CD4-positive, alpha-beta memory T cell (primary cell): ENCODE data around the gene TTC28. TPM values are rescaled to one million over a fixed set of nuclear protein-coding genes. Genes with fewer than 3 reads are reported as not detected.

Experiments
- CTCF ChIA-PET: fragments of 350-600 bp; sonication (Branson Sonifier 250); formaldehyde crosslinking; loops from one replicate; lab custom pipeline; 2021; ENCODE audit warnings: inconsistent platforms; ENCODE audit not compliant: partially characterized antibody; lab: Charles Lee
- POLR2A ChIA-PET: fragments of 350-600 bp; sonication (Branson Sonifier 250); formaldehyde crosslinking; loops from one replicate; lab custom pipeline; 2021; ENCODE audit not compliant: partially characterized antibody; lab: Charles Lee
- DNase-seq, 5 donors: peaks; one replicate each; pipeline versions ENCODE4 v3.0.0 to v3.0.0-alpha.2; 2020 to 2022; ENCODE audit warnings: mixed read lengths in 1 of 5
- H3K27ac ChIP-seq: one replicate; pipeline ENCODE4 v1.7.0; 2013; ENCODE audit warnings: low read depth, low read length
- H3K27me3 ChIP-seq: 2 replicates; pipeline ENCODE4 v1.7.0; 2013; ENCODE audit warnings: mild to moderate bottlenecking, low read length, moderate library complexity; ENCODE audit not compliant: insufficient read depth
- H3K36me3 ChIP-seq: 2 replicates; pipeline ENCODE4 v1.7.0; 2013; ENCODE audit warnings: mild to moderate bottlenecking, low read length, moderate library complexity; ENCODE audit not compliant: insufficient read depth
- H3K4me1 ChIP-seq: 2 replicates; pipeline ENCODE4 v1.7.0; 2013; ENCODE audit warnings: mild to moderate bottlenecking, low read length, moderate library complexity; ENCODE audit not compliant: insufficient read depth
- H3K4me3 ChIP-seq, 2 donors: one replicate each; pipeline ENCODE4 v1.7.0; 2013; ENCODE audit warnings: low read length in 2 of 2, mild to moderate bottlenecking in 1 of 2
- H3K9me3 ChIP-seq, 2 donors: one replicate each; pipeline ENCODE4 v1.7.0; 2013; ENCODE audit warnings: low read length in 2 of 2, control low read depth in 1 of 2; ENCODE audit not compliant: control insufficient read depth in 1 of 2
- H3K27ac Mint-ChIP-seq, 7 donors: one replicate each; pipeline ENCODE4 v1.8.0; 2020 to 2021; ENCODE audit warnings: mixed read lengths in 7 of 7, mild to moderate bottlenecking in 6 of 7, inconsistent platforms in 3 of 7, moderate library complexity in 3 of 7
- H3K27me3 Mint-ChIP-seq, 2 donors: one replicate each; pipeline ENCODE4 v1.8.0; 2020 to 2021; ENCODE audit warnings: mixed read lengths in 2 of 2
- H3K36me3 Mint-ChIP-seq, 2 donors: one replicate each; pipeline ENCODE4 v1.8.0; 2020 to 2021; ENCODE audit warnings: mixed read lengths in 2 of 2, inconsistent platforms in 1 of 2, mild to moderate bottlenecking in 1 of 2
- H3K4me1 Mint-ChIP-seq, 4 donors: one replicate each; pipeline ENCODE4 v1.8.0; 2020 to 2021; ENCODE audit warnings: mixed read lengths in 4 of 4, mild to moderate bottlenecking in 1 of 4
- H3K4me3 Mint-ChIP-seq, 8 donors: one replicate each; pipeline ENCODE4 v1.8.0; 2020 to 2021; ENCODE audit warnings: mixed read lengths in 8 of 8, mild to moderate bottlenecking in 7 of 8, moderate library complexity in 6 of 8, inconsistent platforms in 3 of 8
- H3K9me3 Mint-ChIP-seq, 8 donors: one replicate each; pipeline ENCODE4 v1.8.0; 2020 to 2021; ENCODE audit warnings: mixed read lengths in 8 of 8, mild to moderate bottlenecking in 5 of 8, inconsistent platforms in 3 of 8, moderate library complexity in 1 of 8
- intact Hi-C: fragments of 100-400 bp; cut with micrococcal nuclease; formaldehyde crosslinking; loops from one replicate; pipeline ENCODE4 v1.15.1; 2023
- polyA plus RNA-seq, 2 donors: library from polyadenylated mRNA; unstranded; fragments of 300-500 nt; fragmentation: Illumina TruSeq; gene quantifications; one replicate each; pipeline ENCODE4 v1.2.3, GENCODE V29; 2021
- total RNA-seq, 2 experiments: library from RNA; stranded (reverse); gene quantifications; one replicate each; pipeline ENCODE4 v1.2.3, GENCODE V29; 2021

Gene TTC28
- total and polyA plus RNA-seq, 4 experiments from 2014 or later: 0.50 to 1.7 (median 1.6) TPM; not detected in 1

DNA sequence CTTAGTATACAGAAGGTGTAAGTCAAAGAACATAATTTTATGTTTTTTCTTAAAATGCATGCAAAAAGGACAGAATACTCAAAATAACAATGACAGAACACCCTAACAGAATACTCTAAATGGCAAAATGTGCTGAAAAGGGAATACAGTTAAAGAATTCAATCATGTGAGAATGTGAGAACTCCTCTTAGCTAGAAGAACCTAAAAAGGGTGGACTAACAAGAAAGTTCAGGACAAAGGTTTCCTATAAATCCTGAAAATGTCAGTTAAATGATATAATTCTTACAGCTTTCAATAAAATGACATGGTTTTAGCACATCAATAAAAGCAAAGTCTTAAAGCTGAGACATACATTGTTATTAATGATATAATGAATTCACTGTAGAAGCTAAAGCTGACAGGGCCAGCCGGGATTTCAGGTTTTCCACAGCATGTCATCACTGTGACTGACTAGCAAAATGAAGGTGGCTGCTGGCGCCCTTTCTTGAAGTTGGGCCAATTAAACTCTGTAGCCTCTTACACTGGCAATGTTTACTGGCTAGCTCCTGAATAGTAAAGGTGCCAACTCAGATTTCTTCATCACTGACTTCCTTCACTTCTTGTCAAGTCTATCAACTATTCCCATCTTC lies 244.4 kb downstream of the TTC28 start:
- ChIA-PET CTCF (no interaction called here), POLR2A (no interaction called here)
- H3K9me3 ChIP-seq: no peaks in the 10 kb centered on the region
- DNase-seq: no peak
- H3K27ac Mint-ChIP-seq: no peak overlapping the region
- H3K4me1 ChIP-seq: no peaks in the 10 kb centered on the region
- no peaks in the 10 kb centered on the region for H3K36me3 ChIP-seq
- no peak overlapping the region for H3K4me3 Mint-ChIP-seq
- no peak overlapping the region for H3K4me3 ChIP-seq
- H3K36me3 Mint-ChIP-seq: no peaks in the 10 kb centered on the region
- H3K4me1 Mint-ChIP-seq: no peaks in the 10 kb centered on the region
- H3K27me3 Mint-ChIP-seq: peaks cover 2 to 4% of the 10 kb centered on the region in 2 donors
- H3K9me3 Mint-ChIP-seq: no peaks in the 10 kb centered on the region
- H3K27ac ChIP-seq: no peak overlapping the region
- intact Hi-C loops: no loop called here
- H3K27me3 ChIP-seq: no peaks in the 10 kb centered on the region

DNA sequence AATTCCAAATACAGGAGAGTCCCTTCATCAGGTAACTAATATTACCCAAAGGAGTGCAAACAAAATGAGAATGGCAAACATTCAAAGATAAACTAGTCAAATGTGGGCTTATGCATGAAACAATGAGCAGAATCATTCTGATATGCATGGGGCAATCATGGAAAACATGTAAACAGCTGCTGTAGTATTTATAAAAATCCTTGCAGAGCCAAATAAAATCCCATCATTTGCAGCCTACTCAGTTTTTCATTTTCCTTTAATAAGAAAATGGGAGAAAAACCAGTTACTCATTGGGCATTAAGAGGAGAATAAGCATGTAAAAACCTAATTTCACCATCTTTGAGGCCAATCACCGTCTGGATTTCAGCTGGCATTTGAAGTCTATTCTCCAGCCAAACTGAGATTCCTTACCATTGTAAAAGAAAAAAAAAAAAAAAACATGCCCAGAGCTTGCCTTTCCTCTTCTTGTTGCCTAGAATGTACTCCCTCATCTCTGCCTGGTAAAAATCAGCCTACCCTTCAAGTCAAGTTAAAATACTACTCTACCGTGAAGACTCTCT lies 249.1 kb downstream of the TTC28 start:
- no peak for DNase-seq
- Histone ChIP-seq H3K4me1 (no peaks in the 10 kb centered on the region), H3K27ac (no peak overlapping the region), H3K4me3 (no peak overlapping the region), H3K27me3 (no peaks in the 10 kb centered on the region), H3K9me3 (no peaks in the 10 kb centered on the region), H3K36me3 (no peaks in the 10 kb centered on the region)
- peaks cover 3 to 4% of the 10 kb centered on the region in 2 donors for H3K27me3 Mint-ChIP-seq
- peaks cover 0 to 1% (median 0%) of the 10 kb centered on the region in 8 donors for H3K9me3 Mint-ChIP-seq
- no peaks in the 10 kb centered on the region for H3K36me3 Mint-ChIP-seq
- CTCF ChIA-PET: interaction anchor here (1.7 kb wide), 1 partner anchor 12 kb away, joined by 5 read pairs; no protein-coding TSS in a partner anchor
- POLR2A ChIA-PET: no interaction called here
- H3K4me1 Mint-ChIP-seq: no peaks in the 10 kb centered on the region
- no peak overlapping the region for H3K4me3 Mint-ChIP-seq
- no peak overlapping the region for H3K27ac Mint-ChIP-seq
- intact Hi-C loops: no loop called here

DNA sequence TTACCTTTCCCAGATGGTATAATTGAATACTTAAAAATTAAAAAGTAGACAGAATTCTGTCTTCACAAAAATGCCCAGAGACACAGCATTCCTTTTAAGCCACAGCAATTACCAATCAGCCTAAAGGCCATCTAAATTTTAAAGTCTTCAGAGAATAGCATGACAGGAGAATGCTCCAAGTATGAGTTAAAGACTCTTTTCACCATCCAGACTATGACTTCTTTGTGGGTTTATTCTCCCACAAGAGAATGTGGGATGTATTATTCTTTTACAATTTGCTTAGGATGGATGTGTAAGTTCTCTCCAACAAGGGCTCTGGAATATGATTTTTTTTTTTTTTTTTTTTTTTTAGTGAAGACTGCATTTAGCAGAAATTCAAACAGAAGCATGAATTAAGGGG lies 249.9 kb downstream of the TTC28 start:
- no peak overlapping the region for H3K27ac ChIP-seq
- Mint-ChIP-seq H3K36me3 (no peaks in the 10 kb centered on the region), H3K4me3 (no peak overlapping the region), H3K27me3 (peaks cover 3 to 4% of the 10 kb centered on the region in 2 donors), H3K4me1 (no peaks in the 10 kb centered on the region), H3K9me3 (peaks cover 0 to 1% (median 0%) of the 10 kb centered on the region in 8 donors), H3K27ac (no peak overlapping the region)
- ChIA-PET POLR2A (no interaction called here), CTCF (no interaction called here)
- intact Hi-C loops: no loop called here
- H3K4me3 ChIP-seq: no peak overlapping the region
- H3K27me3 ChIP-seq: no peaks in the 10 kb centered on the region
- DNase-seq: no peak
- H3K9me3 ChIP-seq: no peaks in the 10 kb centered on the region
- H3K36me3 ChIP-seq: no peaks in the 10 kb centered on the region
- no peaks in the 10 kb centered on the region for H3K4me1 ChIP-seq

DNA sequence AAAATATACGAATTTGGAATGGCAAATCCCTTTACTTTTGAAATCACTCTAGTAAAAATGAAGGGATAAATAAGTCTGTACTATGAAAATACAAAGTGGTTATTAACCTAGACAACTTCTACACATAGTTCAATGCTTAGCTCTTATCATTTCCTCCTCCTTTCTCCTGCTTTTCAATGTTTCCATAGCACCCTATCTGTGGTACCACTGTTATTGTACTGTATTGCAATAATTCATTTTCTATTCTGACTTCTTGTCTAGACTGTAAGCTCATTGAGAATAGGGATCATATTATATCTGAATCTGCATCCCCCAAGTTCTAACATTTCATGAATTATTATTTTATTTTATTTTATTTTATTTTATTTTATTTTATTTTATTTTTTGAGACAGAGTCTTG lies 251.4 kb downstream of the TTC28 start:
- POLR2A ChIA-PET: no interaction called here
- Mint-ChIP-seq H3K27me3 (peaks cover 6 to 8% of the 10 kb centered on the region in 2 donors), H3K27ac (no peak overlapping the region), H3K9me3 (peaks cover 0 to 1% (median 0%) of the 10 kb centered on the region in 8 donors), H3K4me3 (no peak overlapping the region), H3K36me3 (no peaks in the 10 kb centered on the region), H3K4me1 (no peaks in the 10 kb centered on the region)
- Histone ChIP-seq H3K27ac (no peak overlapping the region), H3K4me3 (no peak overlapping the region), H3K36me3 (no peaks in the 10 kb centered on the region), H3K27me3 (no peaks in the 10 kb centered on the region), H3K4me1 (no peaks in the 10 kb centered on the region), H3K9me3 (no peaks in the 10 kb centered on the region)
- DNase-seq: no peak
- CTCF ChIA-PET: no interaction called here
- intact Hi-C loops: no loop called here

DNA sequence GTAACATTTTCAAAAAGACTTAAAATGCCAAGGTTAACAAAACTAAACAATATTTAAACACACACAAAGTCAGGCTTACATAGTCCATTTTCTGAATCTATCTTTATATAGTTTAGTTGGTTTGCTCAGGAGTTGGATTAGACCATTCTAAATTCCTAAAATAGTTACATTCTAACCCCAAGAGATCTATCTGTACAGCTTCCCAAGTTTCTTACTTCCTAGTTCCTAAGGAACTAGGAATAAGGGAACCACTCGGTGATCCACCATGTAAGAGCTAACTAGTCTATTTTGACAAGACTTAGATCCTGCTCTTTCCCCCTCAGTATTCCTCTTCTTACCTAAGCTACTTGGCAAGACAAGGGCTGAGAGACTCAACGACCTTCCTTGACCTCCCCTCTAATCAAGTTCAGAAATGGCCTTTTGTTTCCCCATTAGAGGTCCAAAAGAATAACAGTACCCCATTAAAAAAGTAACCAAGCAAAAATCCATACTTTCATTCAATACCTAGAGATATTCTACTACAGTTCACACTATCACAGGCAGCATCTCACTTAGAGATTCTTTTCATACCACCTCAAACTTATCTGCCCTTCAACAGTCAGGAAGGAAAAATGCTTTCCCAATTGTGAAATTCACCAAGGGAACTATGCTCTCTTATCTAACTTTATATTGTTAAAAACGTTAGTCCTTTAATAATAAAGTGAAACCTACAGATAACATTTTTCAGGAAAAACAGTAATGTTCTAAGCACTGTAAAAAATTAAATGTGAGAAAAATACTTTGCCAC lies 253.1 kb downstream of the TTC28 start:
- H3K9me3 Mint-ChIP-seq: peaks cover 0 to 1% (median 0%) of the 10 kb centered on the region in 8 donors
- H3K27me3 ChIP-seq: no peaks in the 10 kb centered on the region
- H3K4me1 ChIP-seq: no peaks in the 10 kb centered on the region
- ChIA-PET CTCF (interaction anchor here (1.3 kb wide), 1 partner anchor 18 kb away, joined by 3 read pairs; no protein-coding TSS in a partner anchor), POLR2A (no interaction called here)
- H3K9me3 ChIP-seq: no peaks in the 10 kb centered on the region
- no peak overlapping the region for H3K27ac Mint-ChIP-seq
- H3K36me3 ChIP-seq: no peaks in the 10 kb centered on the region
- H3K4me1 Mint-ChIP-seq: no peaks in the 10 kb centered on the region
- H3K4me3 ChIP-seq: no peak overlapping the region
- no peak overlapping the region for H3K27ac ChIP-seq
- H3K27me3 Mint-ChIP-seq: peaks cover 6 to 8% of the 10 kb centered on the region in 2 donors
- intact Hi-C loops: no loop called here
- DNase-seq: no peak
- H3K4me3 Mint-ChIP-seq: no peak overlapping the region
- H3K36me3 Mint-ChIP-seq: no peaks in the 10 kb centered on the region

DNA sequence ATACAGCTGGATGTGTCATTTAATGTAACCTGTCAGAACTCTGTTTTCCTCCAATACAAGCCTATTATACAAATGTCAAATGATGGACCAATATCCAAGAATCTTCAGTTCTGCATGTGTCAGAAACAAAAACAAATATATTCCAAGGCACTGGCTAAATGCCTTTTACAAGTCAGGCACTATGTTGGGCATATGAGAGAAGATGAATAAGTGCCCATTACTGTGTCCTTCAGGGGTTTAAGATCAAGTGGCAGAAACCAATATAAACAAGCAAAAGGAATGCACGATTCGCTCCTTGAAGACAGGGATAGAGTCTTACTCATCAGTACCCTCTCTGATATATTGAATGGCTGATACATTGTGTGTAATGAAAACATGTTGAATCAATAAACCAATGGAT lies 254.4 kb downstream of the TTC28 start:
- Histone ChIP-seq H3K4me1 (no peaks in the 10 kb centered on the region), H3K27me3 (no peaks in the 10 kb centered on the region), H3K9me3 (no peaks in the 10 kb centered on the region), H3K4me3 (no peak overlapping the region), H3K27ac (no peak overlapping the region), H3K36me3 (no peaks in the 10 kb centered on the region)
- H3K36me3 Mint-ChIP-seq: no peaks in the 10 kb centered on the region
- H3K4me1 Mint-ChIP-seq: no peaks in the 10 kb centered on the region
- H3K9me3 Mint-ChIP-seq: peaks cover 0 to 1% (median 0%) of the 10 kb centered on the region in 8 donors
- no peak overlapping the region for H3K4me3 Mint-ChIP-seq
- ChIA-PET POLR2A (no interaction called here), CTCF (no interaction called here)
- DNase-seq: no peak
- H3K27me3 Mint-ChIP-seq: peaks cover 6 to 11% of the 10 kb centered on the region in 2 donors
- intact Hi-C loops: no loop called here
- no peak overlapping the region for H3K27ac Mint-ChIP-seq

DNA sequence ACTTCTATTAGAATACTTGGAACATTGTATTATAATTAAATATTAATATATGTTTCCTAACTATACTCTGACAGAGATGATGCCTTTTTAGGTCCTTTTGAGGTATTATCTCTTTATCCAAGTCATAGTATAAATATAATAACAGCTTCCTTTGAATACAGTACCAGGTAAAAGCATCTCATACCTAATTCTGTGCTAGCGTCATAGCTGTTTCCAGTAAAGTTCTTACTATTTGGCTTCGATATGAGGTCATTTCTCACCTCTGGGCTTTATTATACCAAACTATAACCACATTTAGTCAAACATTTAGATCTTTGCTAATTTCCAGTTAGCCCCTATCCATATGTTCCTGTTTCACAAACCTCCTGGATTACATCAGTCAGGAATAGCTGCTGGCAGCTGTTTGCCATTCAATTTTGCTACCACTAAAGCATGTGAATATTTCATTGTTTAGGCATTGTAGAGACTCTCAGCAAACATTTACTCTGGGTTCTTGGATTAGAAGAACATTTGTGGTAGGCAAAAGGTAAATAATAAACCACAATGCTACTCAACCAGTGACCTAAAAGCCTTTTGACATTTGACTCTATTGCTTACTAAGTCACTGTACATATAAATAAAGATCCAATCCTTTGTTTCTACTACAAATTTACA lies 255.1 kb downstream of the TTC28 start:
- intact Hi-C loops: no loop called here
- CTCF ChIA-PET: no interaction called here
- DNase-seq: no peak
- H3K4me1 Mint-ChIP-seq: no peaks in the 10 kb centered on the region
- no peaks in the 10 kb centered on the region for H3K36me3 ChIP-seq
- POLR2A ChIA-PET: no interaction called here
- no peaks in the 10 kb centered on the region for H3K4me1 ChIP-seq
- no peak overlapping the region for H3K27ac Mint-ChIP-seq
- H3K27me3 Mint-ChIP-seq: peaks cover 7 to 13% of the 10 kb centered on the region in 2 donors
- no peak overlapping the region for H3K4me3 ChIP-seq
- H3K9me3 Mint-ChIP-seq: peaks cover 0 to 1% (median 0%) of the 10 kb centered on the region in 8 donors
- no peaks in the 10 kb centered on the region for H3K27me3 ChIP-seq
- no peak overlapping the region for H3K4me3 Mint-ChIP-seq
- H3K27ac ChIP-seq: no peak overlapping the region
- no peaks in the 10 kb centered on the region for H3K36me3 Mint-ChIP-seq
- no peaks in the 10 kb centered on the region for H3K9me3 ChIP-seq
